ENCODE data around the gene HOXB5.

- no peak for TF ChIP-seq CTCF (IDR thresholded peaks at IDR 0.05; ENCODE audit: insufficient read depth, low read depth, low read length)
- TF ChIP-seq EZH2 (IDR thresholded peaks at IDR 0.05; ENCODE audit: insufficient read depth, low read length): no peak
These were observed 48.0 kb downstream of the HOXB5 start for GRCh38 chr17:48545539-48545938.
